ENCODE results near the gene PPP2R5C. TPM values are rescaled to one million over a fixed set of nuclear protein-coding genes. Genes with fewer than 3 reads are reported as not detected.

PPP2R5C gene
- total and polyA plus RNA-seq, 2 of the 8 experiments (the other 6 are each of a cell fraction or from before 2014, with no cell fraction given): 49.6 to 95.9 TPM

DNA sequence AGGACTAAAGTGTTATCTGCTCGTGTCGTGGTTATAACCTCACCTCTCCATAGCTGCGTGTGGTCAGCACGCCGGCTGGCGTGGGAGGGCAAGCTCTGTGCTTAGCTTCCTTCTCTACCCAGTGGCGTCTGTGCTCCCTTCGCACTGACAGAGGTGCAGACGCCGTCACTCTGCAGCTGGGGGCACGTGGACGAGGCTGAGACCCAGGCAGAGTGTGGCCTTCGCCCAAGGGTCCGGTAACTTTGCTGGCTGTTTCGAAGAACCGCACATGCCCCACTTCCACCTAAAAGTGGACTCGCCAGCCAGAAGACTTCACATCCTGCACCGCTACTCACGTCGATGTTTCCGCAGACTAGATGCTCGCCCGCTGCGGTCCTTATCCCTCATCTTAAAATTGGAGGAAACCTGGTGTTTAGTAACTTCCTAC is 166.9 kb downstream of the PPP2R5C start (continued):
- TF ChIP-seq CHD7 (IDR thresholded peaks at IDR 0.05; ENCODE audit: insufficient replicate concordance, low read length) (no peak), BCL11A (IDR thresholded peaks at IDR 0.05; ENCODE audit: low read depth in 2 of 2, low read length in 2 of 2) (no peak), CHD2 (IDR thresholded peaks at IDR 0.05; ENCODE audit: low read length) (no peak), SAP30 (IDR thresholded peaks at IDR 0.05; ENCODE audit: insufficient read depth, insufficient replicate concordance, low read length) (no peak), EZH2 (IDR thresholded peaks at IDR 0.05; ENCODE audit: low read depth, low read length, severe bottlenecking) (no peak), GABPA (IDR thresholded peaks at IDR 0.05; ENCODE audit: borderline replicate concordance, insufficient read depth, low read length) (no peak), CBX5 (IDR thresholded peaks at IDR 0.05; ENCODE audit: low read depth, low read length) (no peak), CTBP2 (IDR thresholded peaks at IDR 0.05; ENCODE audit: borderline replicate concordance, insufficient read depth, insufficient read length, low read length) (no peak)
- TF ChIP-seq, protein P1, sequence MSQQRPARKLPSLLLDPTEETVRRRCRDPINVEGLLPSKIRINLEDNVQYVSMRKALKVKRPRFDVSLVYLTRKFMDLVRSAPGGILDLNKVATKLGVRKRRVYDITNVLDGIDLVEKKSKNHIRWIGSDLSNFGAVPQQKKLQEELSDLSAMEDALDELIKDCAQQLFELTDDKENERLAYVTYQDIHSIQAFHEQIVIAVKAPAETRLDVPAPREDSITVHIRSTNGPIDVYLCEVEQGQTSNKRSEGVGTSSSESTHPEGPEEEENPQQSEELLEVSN (IDR thresholded peaks at IDR 0.05): no peak
